RWPE1 (cell line): ENCODE results near the gene RAB30.

ENCODE experiments used
- CTCF ChIA-PET: fragments of 350-600 bp; sonication (Branson Sonifier 250); formaldehyde crosslinking; extraction: SDS; loops from one replicate; lab custom pipeline; 2021; lab: Yijun Ruan, JAX
- POLR2A ChIA-PET: fragments of 400-600 bp; formaldehyde crosslinking; extraction: SDS; loops from one replicate; lab custom pipeline; 2020; ENCODE audit warnings: antibody characterized with exemption; ENCODE audit not compliant: low non-redundant PET; lab: Yijun Ruan, JAX
- DNase-seq: peaks from one replicate; pipeline ENCODE4 v3.0.0; 2012; ENCODE audit warnings: low spot score
- H3K27ac ChIP-seq: fragments of 450-650 bp; 2 replicates; pipeline ENCODE4 v1.5.1; 2017
- TF ChIP-seq, protein P1 (sequence below): fragments of 450-650 bp; conservative IDR thresholded peaks from 2 replicates; pipeline ENCODE4 v1.5.1; 2017; ENCODE audit warnings: low read depth, mild to moderate bottlenecking

The RAB30 gene

GRCh38 chr11:83115551-83115950 lies 43.9 kb upstream of the RAB30 start:
- TF ChIP-seq, protein P1, sequence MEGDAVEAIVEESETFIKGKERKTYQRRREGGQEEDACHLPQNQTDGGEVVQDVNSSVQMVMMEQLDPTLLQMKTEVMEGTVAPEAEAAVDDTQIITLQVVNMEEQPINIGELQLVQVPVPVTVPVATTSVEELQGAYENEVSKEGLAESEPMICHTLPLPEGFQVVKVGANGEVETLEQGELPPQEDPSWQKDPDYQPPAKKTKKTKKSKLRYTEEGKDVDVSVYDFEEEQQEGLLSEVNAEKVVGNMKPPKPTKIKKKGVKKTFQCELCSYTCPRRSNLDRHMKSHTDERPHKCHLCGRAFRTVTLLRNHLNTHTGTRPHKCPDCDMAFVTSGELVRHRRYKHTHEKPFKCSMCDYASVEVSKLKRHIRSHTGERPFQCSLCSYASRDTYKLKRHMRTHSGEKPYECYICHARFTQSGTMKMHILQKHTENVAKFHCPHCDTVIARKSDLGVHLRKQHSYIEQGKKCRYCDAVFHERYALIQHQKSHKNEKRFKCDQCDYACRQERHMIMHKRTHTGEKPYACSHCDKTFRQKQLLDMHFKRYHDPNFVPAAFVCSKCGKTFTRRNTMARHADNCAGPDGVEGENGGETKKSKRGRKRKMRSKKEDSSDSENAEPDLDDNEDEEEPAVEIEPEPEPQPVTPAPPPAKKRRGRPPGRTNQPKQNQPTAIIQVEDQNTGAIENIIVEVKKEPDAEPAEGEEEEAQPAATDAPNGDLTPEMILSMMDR = no peak
- ChIA-PET POLR2A (interaction anchor here (0.5 kb wide), 1 partner anchor 436 kb away, joined by 3 read pairs; no protein-coding TSS in a partner anchor), CTCF (no interaction called here)
- DNase-seq = no peak
- H3K27ac ChIP-seq = no peak overlapping the region

- ChIA-PET POLR2A (no interaction called here), CTCF (no interaction called here)
- TF ChIP-seq, protein P1 = no peak
- no peak for DNase-seq
- no peak overlapping the region for H3K27ac ChIP-seq
Measured at GRCh38 chr11:83115026-83115425, 43.3 kb upstream of the RAB30 start.

DNA sequence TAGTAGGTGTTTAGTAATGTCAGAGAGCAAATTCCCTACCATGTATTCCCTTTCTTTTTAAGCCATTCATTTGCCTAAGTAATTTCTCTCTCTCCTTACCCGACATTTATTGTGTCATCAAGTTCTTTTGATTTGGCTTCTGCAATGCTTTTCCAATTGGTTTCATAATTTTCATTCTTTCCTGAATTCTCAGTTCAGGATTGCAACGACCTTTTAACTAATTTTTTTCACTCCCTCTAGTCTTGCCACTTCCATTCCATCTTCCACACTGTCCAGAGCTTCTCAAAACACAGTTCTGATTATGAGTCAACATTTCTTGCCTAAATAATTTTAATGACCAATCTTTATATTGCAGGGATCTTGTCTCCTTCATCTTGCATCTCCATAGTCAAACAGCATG lies 41.2 kb upstream of the RAB30 start:
- TF ChIP-seq, protein P1 = no peak
- no peak overlapping the region for H3K27ac ChIP-seq
- CTCF ChIA-PET = interaction anchor here (0.6 kb wide), 1 partner anchor 246 kb away, joined by 4 read pairs; no protein-coding TSS in a partner anchor
- POLR2A ChIA-PET = no interaction called here
- no peak for DNase-seq

- CTCF ChIA-PET = interaction anchor here (0.6 to 1.2 kb wide), 2 partner anchors 18 to 31 kb away, joined by 5 to 6 read pairs; no protein-coding TSS in a partner anchor
- no peak overlapping the region for H3K27ac ChIP-seq
- TF ChIP-seq, protein P1 = no peak
- POLR2A ChIA-PET = no interaction called here
- DNase-seq = no peak
Measured at GRCh38 chr11:83105168-83105567, 33.5 kb upstream of the RAB30 start.

DNA sequence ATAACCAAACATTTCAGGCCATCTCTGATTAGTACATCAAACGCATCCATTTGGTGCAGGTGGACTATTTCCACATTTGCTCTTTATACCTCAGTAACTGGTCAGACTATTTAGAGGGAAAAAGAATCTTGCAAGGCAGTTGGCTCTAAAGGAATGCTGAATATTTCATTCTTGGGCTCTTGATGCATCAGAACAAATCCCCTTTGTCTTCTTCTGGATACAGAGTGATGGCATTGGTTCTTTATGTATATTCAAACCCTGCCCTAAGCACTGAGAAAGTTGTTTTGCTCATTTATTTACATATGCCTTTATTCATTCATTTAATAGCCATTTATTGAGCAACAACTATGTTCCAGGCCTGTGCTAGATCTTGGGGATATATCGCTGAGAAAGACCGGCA lies 31.1 kb upstream of the RAB30 start:
- TF ChIP-seq, protein P1 = no peak
- POLR2A ChIA-PET = no interaction called here
- no peak overlapping the region for H3K27ac ChIP-seq
- no peak for DNase-seq
- CTCF ChIA-PET = no interaction called here

DNA sequence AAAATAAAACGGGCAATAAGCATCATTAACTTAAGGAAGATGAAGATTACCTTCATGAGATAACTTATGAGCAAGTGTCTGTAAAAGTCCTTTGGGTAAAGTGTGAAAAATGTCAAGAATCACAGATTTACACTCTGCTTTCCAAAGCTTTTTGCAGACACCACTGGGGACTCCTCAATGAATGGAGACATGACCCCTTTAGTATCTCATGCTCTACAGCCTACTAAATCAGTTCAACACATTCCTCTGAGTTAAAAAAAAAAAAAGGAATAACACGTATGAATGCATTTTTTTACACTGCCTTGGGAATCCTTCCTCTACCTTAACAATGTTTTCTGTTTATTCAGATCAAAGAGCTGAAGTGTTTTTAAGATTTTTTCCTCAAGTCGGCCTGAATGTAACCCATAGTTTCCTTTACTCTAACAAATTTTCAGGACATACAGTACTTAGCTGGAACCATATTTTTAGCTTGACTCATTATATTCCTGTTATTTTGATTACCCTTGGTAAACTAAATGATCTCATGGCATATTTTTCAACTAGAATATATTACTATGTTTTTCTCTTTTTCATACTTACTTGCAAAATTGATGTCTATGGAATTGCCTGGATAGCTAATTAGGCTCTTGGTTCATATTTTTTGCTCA lies 25.9 kb upstream of the RAB30 start:
- no peak overlapping the region for H3K27ac ChIP-seq
- CTCF ChIA-PET = interaction anchor here (0.7 kb wide), 1 partner anchor 1881 kb away, joined by 3 read pairs; no protein-coding TSS in a partner anchor
- TF ChIP-seq, protein P1 = no peak
- POLR2A ChIA-PET = interaction anchor here (0.7 kb wide), 1 partner anchor 54 kb away, joined by 5 read pairs; no protein-coding TSS in a partner anchor
- DNase-seq = no peak
